Stromal cell of bone marrow (primary cell): ENCODE data around the gene GNG14.
A peak's percentile ranks its signal among the peaks of the same experiment; 100 is the strongest.
"Not testable (repeated sequence)": the region's sequence is repeated elsewhere in the genome, so short reads cannot be mapped to it uniquely, and the experiment has no call there.

Experiments used
- DNase-seq: peaks from one replicate; pipeline ENCODE4 v3.0.0-alpha.2; 2012; ENCODE audit warnings: low read depth

The GNG14 gene

GRCh38 chr19:12696366-12697335, 8.9 kb downstream of the GNG14 start, which contains the start of gene FBXW9:
FBXW9 (minus strand) TSS chr19:12696631; CDS start chr19:12696581, 50 bp downstream.
- DNase-seq = peak; percentile 86

GRCh38 chr19:12697425-12697824, 9.6 kb downstream of the GNG14 start:
- DNase-seq = not testable (repeated sequence)

GRCh38 chr19:12698138-12698537, 10.3 kb downstream of the GNG14 start:
- no peak for DNase-seq

- DNase-seq = no peak
These were observed 13.9 kb downstream of the GNG14 start for GRCh38 chr19:12701596-12702282.

GRCh38 chr19:12703046-12703445, 15.2 kb downstream of the GNG14 start:
- no peak for DNase-seq

- DNase-seq = no peak
These were observed 17.4 kb downstream of the GNG14 start for GRCh38 chr19:12705169-12705568.

- no peak for DNase-seq
These were observed 18.0 kb downstream of the GNG14 start for GRCh38 chr19:12705654-12706331.

- no peak for DNase-seq
These were observed 18.5 kb downstream of the GNG14 start for GRCh38 chr19:12706332-12706718.

GRCh38 chr19:12708641-12709040, 20.8 kb downstream of the GNG14 start:
- no peak for DNase-seq

- DNase-seq = no peak
These were observed 23.4 kb downstream of the GNG14 start for GRCh38 chr19:12711187-12711586.

GRCh38 chr19:12712077-12712476, 24.3 kb downstream of the GNG14 start:
- not testable (repeated sequence) for DNase-seq

GRCh38 chr19:12713304-12713703, 25.5 kb downstream of the GNG14 start:
- not testable (repeated sequence) for DNase-seq

GRCh38 chr19:12715102-12715501, 27.3 kb downstream of the GNG14 start:
- DNase-seq = no peak

GRCh38 chr19:12715929-12716328, 28.1 kb downstream of the GNG14 start:
- no peak for DNase-seq

- DNase-seq = no peak
These were observed 32.5 kb downstream of the GNG14 start for GRCh38 chr19:12720296-12720695.

- no peak for DNase-seq
These were observed 33.3 kb downstream of the GNG14 start for GRCh38 chr19:12720851-12721655.

- DNase-seq = peak; percentile 29
These were observed 34.1 kb downstream of the GNG14 start for GRCh38 chr19:12721656-12722565.

GRCh38 chr19:12722566-12723380, 35.0 kb downstream of the GNG14 start:
- DNase-seq = peak; percentile 99

- DNase-seq = no peak
These were observed 35.5 kb downstream of the GNG14 start for GRCh38 chr19:12723381-12723640.
